A673 (cell line): Measurements from ENCODE around the gene BABAM2.

Experiments used
- CTCF ChIP-seq: fragments of 300-800, 200-600 bp; sonication (generic); conservative IDR thresholded peaks from 2 replicates; pipeline ENCODE4 v1.5.1; 2017; ENCODE audit warnings: low read depth, mild to moderate bottlenecking, antibody characterized with exemption, low read length, moderate library complexity, mixed read lengths
- EZH2 ChIP-seq: fragments of 200-600 bp; sonication (generic); IDR thresholded peaks from 2 replicates; pipeline ENCODE4 v1.6.1; 2017; ENCODE audit warnings: borderline replicate concordance, low read depth, mild to moderate bottlenecking, mixed read lengths, antibody characterized with exemption, low read length; ENCODE audit not compliant: poor library complexity, severe bottlenecking

- TF ChIP-seq CTCF (no peak), EZH2 (no peak)
Measured at GRCh38 chr2:28163028-28163427, 272.5 kb downstream of the BABAM2 start.
